ENCODE measurements around the gene PIK3R3. TPM values are rescaled to one million over a fixed set of nuclear protein-coding genes. Genes with fewer than 3 reads are reported as not detected.

PIK3R3 gene
- polyA plus RNA-seq, 2 of the 4 experiments (the other 2 are of a cell fraction): 2.1 to 2.2 TPM

GRCh38 chr1:46175243-46175642 is 42.8 kb upstream of the PIK3R3 start:
- peak overlapping the region; percentile 44; the same call in 1 of the 3 replicates for H3K4me2 ChIP-seq

More at GRCh38 chr1:46175243-46175642, 42.8 kb upstream of the PIK3R3 start:
- Histone ChIP-seq H3K27ac (peak overlapping the region; percentile 41 to 55; a peak in 4 of 6 replicates), H3K4me3 (no peak overlapping the region), H3K9me3 (no peaks in the 10 kb centered on the region), H3K4me1 (peaks cover 30% of the 10 kb centered on the region)
- FAIRE-seq (no peak), DNase-seq (ENCODE audit: low read depth in 1 of 2, low spot score in 1 of 2) (no peak), ATAC-seq (no peak)
- ChIA-PET CTCF (interaction anchor here (0.7 to 14.4 kb wide), 2 partner anchors 139 to 215 kb away, joined by 3 to 181 read pairs; no protein-coding TSS in a partner anchor), POLR2A (interaction anchor here (1.3 kb wide), 1 partner anchor 43 kb away, joined by 3 read pairs; the partner anchor contains the start of gene PIK3R3)
- TF ChIP-seq EHMT2 (IDR thresholded peaks at IDR 0.05; ENCODE audit: low read depth) (no peak), FOSL2 (IDR thresholded peaks at IDR 0.05) (no peak), FOSL2 (CRISPR knock-in tag; IDR thresholded peaks at IDR 0.05) (no peak), HMGXB4 (CRISPR knock-in tag; IDR thresholded peaks at IDR 0.05; ENCODE audit: borderline replicate concordance) (no peak), BCL3 (IDR thresholded peaks at IDR 0.05) (no peak), CTCF (IDR thresholded peaks at IDR 0.05) (no peak), POLR2A (IDR thresholded peaks at IDR 0.05; ENCODE audit: low read length) (no peak), ATOH8 (CRISPR knock-in tag; IDR thresholded peaks at IDR 0.05; ENCODE audit: low read depth) (no peak), USF2 (IDR thresholded peaks at IDR 0.05) (no peak), CHD2 (IDR thresholded peaks at IDR 0.05; ENCODE audit: low read length, partially characterized antibody) (no peak), RNF2 (IDR thresholded peaks at IDR 0.05; ENCODE audit: borderline replicate concordance, low read depth) (no peak)
- 75% methylated on average over 3 of the region's 3 CpGs for WGBS (ENCODE audit: missing lambda C conversion rate)

Measured in A549 (cell line).